GM21737 (cell line): ENCODE results near the gene PPP1R12B.
"Not testable (repeated sequence)": the region's sequence is repeated elsewhere in the genome, so short reads cannot be mapped to it uniquely, and the experiment has no call there.

Experiments used
- ATAC-seq: cut with Tn5 transposase; IDR thresholded peaks from one replicate; pipeline ENCODE4 v1.9.1; 2021; ENCODE audit warnings: mild to moderate bottlenecking, moderate library complexity; ENCODE audit not compliant: unreplicated experiment

Gene PPP1R12B

GRCh38 chr1:202596638-202597037 lies 248.1 kb downstream of the PPP1R12B start:
- ATAC-seq = no peak

GRCh38 chr1:202597090-202597761 lies 248.7 kb downstream of the PPP1R12B start:
- ATAC-seq = no peak

- no peak for ATAC-seq
Measured at GRCh38 chr1:202599669-202600431, 251.4 kb downstream of the PPP1R12B start.

GRCh38 chr1:202600432-202601041 lies 252.0 kb downstream of the PPP1R12B start:
- no peak for ATAC-seq

- ATAC-seq = no peak
Measured at GRCh38 chr1:202603435-202603834, 254.9 kb downstream of the PPP1R12B start.

- no peak for ATAC-seq
Measured at GRCh38 chr1:202605515-202605914, 257.0 kb downstream of the PPP1R12B start.

- not testable (repeated sequence) for ATAC-seq
Measured at GRCh38 chr1:202612036-202612435, 263.5 kb downstream of the PPP1R12B start.

- ATAC-seq = no peak
Measured at GRCh38 chr1:202613571-202613970, 265.1 kb downstream of the PPP1R12B start.

GRCh38 chr1:202614363-202615207 lies 266.1 kb downstream of the PPP1R12B start:
- not testable (repeated sequence) for ATAC-seq

GRCh38 chr1:202615208-202615500 lies 266.7 kb downstream of the PPP1R12B start:
- ATAC-seq = not testable (repeated sequence)

GRCh38 chr1:202615501-202616354 lies 267.2 kb downstream of the PPP1R12B start:
- peak; percentile 70 for ATAC-seq

- peak; percentile 25 for ATAC-seq
Measured at GRCh38 chr1:202616355-202616915, 267.9 kb downstream of the PPP1R12B start.

GRCh38 chr1:202619012-202619411 lies 270.5 kb downstream of the PPP1R12B start:
- ATAC-seq = not testable (repeated sequence)

GRCh38 chr1:202619505-202619904 lies 271.0 kb downstream of the PPP1R12B start:
- no peak for ATAC-seq

GRCh38 chr1:202620036-202620435 lies 271.5 kb downstream of the PPP1R12B start:
- not testable (repeated sequence) for ATAC-seq

GRCh38 chr1:202621446-202621845 lies 272.9 kb downstream of the PPP1R12B start:
- no peak for ATAC-seq

- ATAC-seq = no peak
Measured at GRCh38 chr1:202622388-202622787, 273.9 kb downstream of the PPP1R12B start.

- ATAC-seq = no peak
Measured at GRCh38 chr1:202623075-202623474, 274.6 kb downstream of the PPP1R12B start.

- not testable (repeated sequence) for ATAC-seq
Measured at GRCh38 chr1:202623476-202623875, 275.0 kb downstream of the PPP1R12B start.
